ENCODE measurements around the gene CARS1. TPM values are rescaled to one million over a fixed set of nuclear protein-coding genes. Genes with fewer than 3 reads are reported as not detected.

The CARS1 gene
- total RNA-seq, 1 donor from 2014 or later, result 59.2 TPM

GRCh38 chr11:3087821-3088800 lies 30.9 kb upstream of the CARS1 start:
- H3K27me3 Mint-ChIP-seq (ENCODE audit: low read depth), result no peaks in the 10 kb centered on the region
- no peaks in the 10 kb centered on the region for H3K4me1 Mint-ChIP-seq
- H3K4me3 Mint-ChIP-seq, result no peak overlapping the region
- DNase-seq (ENCODE audit: low read depth, low spot score), result no peak
- H3K9me3 Mint-ChIP-seq, result no peaks in the 10 kb centered on the region
- TF ChIP-seq, protein P1, sequence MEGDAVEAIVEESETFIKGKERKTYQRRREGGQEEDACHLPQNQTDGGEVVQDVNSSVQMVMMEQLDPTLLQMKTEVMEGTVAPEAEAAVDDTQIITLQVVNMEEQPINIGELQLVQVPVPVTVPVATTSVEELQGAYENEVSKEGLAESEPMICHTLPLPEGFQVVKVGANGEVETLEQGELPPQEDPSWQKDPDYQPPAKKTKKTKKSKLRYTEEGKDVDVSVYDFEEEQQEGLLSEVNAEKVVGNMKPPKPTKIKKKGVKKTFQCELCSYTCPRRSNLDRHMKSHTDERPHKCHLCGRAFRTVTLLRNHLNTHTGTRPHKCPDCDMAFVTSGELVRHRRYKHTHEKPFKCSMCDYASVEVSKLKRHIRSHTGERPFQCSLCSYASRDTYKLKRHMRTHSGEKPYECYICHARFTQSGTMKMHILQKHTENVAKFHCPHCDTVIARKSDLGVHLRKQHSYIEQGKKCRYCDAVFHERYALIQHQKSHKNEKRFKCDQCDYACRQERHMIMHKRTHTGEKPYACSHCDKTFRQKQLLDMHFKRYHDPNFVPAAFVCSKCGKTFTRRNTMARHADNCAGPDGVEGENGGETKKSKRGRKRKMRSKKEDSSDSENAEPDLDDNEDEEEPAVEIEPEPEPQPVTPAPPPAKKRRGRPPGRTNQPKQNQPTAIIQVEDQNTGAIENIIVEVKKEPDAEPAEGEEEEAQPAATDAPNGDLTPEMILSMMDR (conservative IDR thresholded peaks at IDR 0.05), result no peak
- H3K36me3 Mint-ChIP-seq (ENCODE audit: low read depth), result no peaks in the 10 kb centered on the region
- no peak overlapping the region for H3K27ac Mint-ChIP-seq (ENCODE audit: unreplicated experiment)

GRCh38 chr11:3087373-3087772 lies 30.1 kb upstream of the CARS1 start:
- DNase-seq (ENCODE audit: low read depth, low spot score), result no peak
- H3K4me3 Mint-ChIP-seq, result no peak overlapping the region
- H3K27me3 Mint-ChIP-seq (ENCODE audit: low read depth), result no peaks in the 10 kb centered on the region
- no peaks in the 10 kb centered on the region for H3K4me1 Mint-ChIP-seq
- no peaks in the 10 kb centered on the region for H3K36me3 Mint-ChIP-seq (ENCODE audit: low read depth)
- TF ChIP-seq, protein P1 (conservative IDR thresholded peaks at IDR 0.05), result no peak
- H3K27ac Mint-ChIP-seq (ENCODE audit: unreplicated experiment), result no peak overlapping the region
- no peaks in the 10 kb centered on the region for H3K9me3 Mint-ChIP-seq

DNA sequence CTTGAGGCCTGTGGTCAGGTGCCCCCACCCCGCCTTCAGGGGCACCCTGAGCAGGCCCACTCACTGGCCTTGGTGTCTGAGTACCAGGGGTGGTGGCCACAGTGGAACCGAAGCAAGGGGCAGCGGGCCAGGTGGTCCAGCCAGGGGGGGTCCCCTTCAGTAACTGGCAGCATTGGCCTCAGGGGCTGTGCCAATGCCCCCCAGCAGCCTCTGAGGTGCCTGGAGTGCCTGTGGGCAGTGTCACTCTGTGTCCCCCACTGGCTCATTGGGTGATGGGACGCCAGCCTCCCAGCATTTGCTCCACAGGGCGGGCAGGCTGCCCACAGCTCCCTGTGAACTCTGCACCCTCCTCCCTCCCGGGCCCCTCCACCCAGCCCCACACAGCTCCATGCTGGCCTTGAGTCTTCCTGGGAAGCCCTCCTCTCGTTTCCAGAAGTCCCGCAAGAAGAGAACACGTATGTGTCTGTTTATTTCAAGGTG lies 29.5 kb upstream of the CARS1 start:
- no peak for DNase-seq (ENCODE audit: low read depth, low spot score)
- H3K36me3 Mint-ChIP-seq (ENCODE audit: low read depth), result no peaks in the 10 kb centered on the region
- TF ChIP-seq, protein P1 (conservative IDR thresholded peaks at IDR 0.05), result no peak
- no peak overlapping the region for H3K27ac Mint-ChIP-seq (ENCODE audit: unreplicated experiment)
- H3K27me3 Mint-ChIP-seq (ENCODE audit: low read depth), result no peaks in the 10 kb centered on the region
- no peak overlapping the region for H3K4me3 Mint-ChIP-seq
- no peaks in the 10 kb centered on the region for H3K9me3 Mint-ChIP-seq
- no peaks in the 10 kb centered on the region for H3K4me1 Mint-ChIP-seq

GRCh38 chr11:3086114-3086513 lies 28.9 kb upstream of the CARS1 start:
- Mint-ChIP-seq H3K36me3 (ENCODE audit: low read depth) (no peaks in the 10 kb centered on the region), H3K9me3 (no peaks in the 10 kb centered on the region), H3K4me1 (no peaks in the 10 kb centered on the region), H3K27ac (ENCODE audit: unreplicated experiment) (no peak overlapping the region), H3K4me3 (peak overlapping the region; percentile 41), H3K27me3 (ENCODE audit: low read depth) (no peaks in the 10 kb centered on the region)
- TF ChIP-seq, protein P1 (conservative IDR thresholded peaks at IDR 0.05), result no peak
- no peak for DNase-seq (ENCODE audit: low read depth, low spot score)

DNA sequence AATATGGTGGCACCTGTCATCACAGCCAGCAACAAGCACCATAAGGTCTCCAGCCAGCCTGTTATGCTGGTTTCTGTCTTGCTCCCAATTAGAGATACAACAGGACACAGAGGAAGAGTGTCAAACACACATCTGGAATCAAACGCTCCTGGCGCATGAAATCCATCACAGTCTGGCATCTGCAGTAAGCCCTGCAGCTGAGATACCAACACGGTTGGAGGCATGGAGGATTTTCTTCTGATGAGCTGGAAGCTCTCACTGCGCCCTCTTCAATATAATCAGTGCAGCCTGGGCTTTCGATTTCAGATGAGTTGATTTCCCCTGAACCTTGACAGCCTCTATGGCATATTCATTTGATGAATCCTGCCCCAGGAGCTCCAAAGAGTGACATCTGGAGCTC lies 27.8 kb upstream of the CARS1 start:
- Mint-ChIP-seq H3K27ac (ENCODE audit: unreplicated experiment) (no peak overlapping the region), H3K4me1 (no peaks in the 10 kb centered on the region), H3K36me3 (ENCODE audit: low read depth) (no peaks in the 10 kb centered on the region), H3K4me3 (no peak overlapping the region), H3K27me3 (ENCODE audit: low read depth) (peaks cover 4% of the 10 kb centered on the region), H3K9me3 (no peaks in the 10 kb centered on the region)
- no peak for DNase-seq (ENCODE audit: low read depth, low spot score)
- TF ChIP-seq, protein P1 (conservative IDR thresholded peaks at IDR 0.05), result no peak
